Measurements from ENCODE around the gene BRD1. TPM values are rescaled to one million over a fixed set of nuclear protein-coding genes. Genes with fewer than 3 reads are reported as not detected.

The BRD1 gene
- total RNA-seq, 1 experiment from 2014 or later = 31.3 TPM

DNA sequence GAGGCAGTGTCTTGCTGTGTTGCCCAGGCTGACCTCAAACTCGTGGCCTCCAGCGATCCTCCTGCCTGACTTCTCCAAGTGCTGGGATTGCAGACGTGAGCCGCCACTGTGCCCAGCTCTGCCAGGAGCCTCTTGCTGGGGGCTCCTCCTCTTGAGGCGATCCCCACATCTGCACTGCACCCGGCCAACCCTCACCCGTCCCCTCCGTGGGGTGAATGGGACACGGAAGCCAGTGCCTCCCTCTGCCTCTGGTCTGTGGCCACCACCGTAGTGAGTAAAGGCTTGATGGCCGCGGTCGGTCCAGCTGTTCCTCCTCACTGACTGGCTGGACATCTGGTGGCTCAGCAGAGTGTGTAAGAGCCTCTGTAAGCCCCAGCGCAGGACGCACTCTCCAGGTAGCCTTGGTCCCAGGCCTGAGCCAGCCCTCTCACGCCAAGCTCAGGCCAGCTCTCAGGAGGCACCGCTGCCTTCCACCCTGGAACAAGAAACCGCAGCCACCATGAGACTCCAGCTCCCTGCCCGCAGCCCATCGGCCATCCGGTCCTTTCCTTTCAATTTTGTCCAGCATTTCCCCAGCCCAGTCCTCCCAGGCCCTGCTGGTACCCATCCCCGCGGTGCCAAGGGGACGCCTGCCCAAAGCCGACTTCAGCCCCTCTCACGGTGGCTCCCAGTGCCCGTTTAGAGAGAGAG is 100.3 kb downstream of the BRD1 start (continued):
- TF ChIP-seq, protein P1, sequence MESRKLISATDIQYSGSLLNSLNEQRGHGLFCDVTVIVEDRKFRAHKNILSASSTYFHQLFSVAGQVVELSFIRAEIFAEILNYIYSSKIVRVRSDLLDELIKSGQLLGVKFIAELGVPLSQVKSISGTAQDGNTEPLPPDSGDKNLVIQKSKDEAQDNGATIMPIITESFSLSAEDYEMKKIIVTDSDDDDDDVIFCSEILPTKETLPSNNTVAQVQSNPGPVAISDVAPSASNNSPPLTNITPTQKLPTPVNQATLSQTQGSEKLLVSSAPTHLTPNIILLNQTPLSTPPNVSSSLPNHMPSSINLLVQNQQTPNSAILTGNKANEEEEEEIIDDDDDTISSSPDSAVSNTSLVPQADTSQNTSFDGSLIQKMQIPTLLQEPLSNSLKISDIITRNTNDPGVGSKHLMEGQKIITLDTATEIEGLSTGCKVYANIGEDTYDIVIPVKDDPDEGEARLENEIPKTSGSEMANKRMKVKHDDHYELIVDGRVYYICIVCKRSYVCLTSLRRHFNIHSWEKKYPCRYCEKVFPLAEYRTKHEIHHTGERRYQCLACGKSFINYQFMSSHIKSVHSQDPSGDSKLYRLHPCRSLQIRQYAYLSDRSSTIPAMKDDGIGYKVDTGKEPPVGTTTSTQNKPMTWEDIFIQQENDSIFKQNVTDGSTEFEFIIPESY (IDR thresholded peaks at IDR 0.05; ENCODE audit: extremely low read depth, insufficient replicate concordance, low read length) = no peak
- TF ChIP-seq FOSL1 (IDR thresholded peaks at IDR 0.05; ENCODE audit: low read depth) = no peak
- TF ChIP-seq EZH2 (IDR thresholded peaks at IDR 0.05) = no peak
- no peak for TF ChIP-seq EGR1 (IDR thresholded peaks at IDR 0.05; ENCODE audit: low read depth)
- TF ChIP-seq SRF (IDR thresholded peaks at IDR 0.05; ENCODE audit: low read depth) = no peak
- TF ChIP-seq SP1 (IDR thresholded peaks at IDR 0.05; ENCODE audit: low read depth) = no peak
- TF ChIP-seq YY1 (IDR thresholded peaks at IDR 0.05; ENCODE audit: extremely low read depth, insufficient replicate concordance, low read depth, low read length) = no peak
- TF ChIP-seq RAD21 (IDR thresholded peaks at IDR 0.05; ENCODE audit: low read depth) = no peak
- no peak for TF ChIP-seq JUND (IDR thresholded peaks at IDR 0.05)
- TF ChIP-seq, protein P2, sequence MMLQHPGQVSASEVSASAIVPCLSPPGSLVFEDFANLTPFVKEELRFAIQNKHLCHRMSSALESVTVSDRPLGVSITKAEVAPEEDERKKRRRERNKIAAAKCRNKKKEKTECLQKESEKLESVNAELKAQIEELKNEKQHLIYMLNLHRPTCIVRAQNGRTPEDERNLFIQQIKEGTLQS (IDR thresholded peaks at IDR 0.05) = no peak
- no peak for TF ChIP-seq SIN3A (IDR thresholded peaks at IDR 0.05; ENCODE audit: low read depth)
- TF ChIP-seq ZFX (IDR thresholded peaks at IDR 0.05) = no peak
- TF ChIP-seq CEBPB (IDR thresholded peaks at IDR 0.05; ENCODE audit: low read depth) = no peak

DNA sequence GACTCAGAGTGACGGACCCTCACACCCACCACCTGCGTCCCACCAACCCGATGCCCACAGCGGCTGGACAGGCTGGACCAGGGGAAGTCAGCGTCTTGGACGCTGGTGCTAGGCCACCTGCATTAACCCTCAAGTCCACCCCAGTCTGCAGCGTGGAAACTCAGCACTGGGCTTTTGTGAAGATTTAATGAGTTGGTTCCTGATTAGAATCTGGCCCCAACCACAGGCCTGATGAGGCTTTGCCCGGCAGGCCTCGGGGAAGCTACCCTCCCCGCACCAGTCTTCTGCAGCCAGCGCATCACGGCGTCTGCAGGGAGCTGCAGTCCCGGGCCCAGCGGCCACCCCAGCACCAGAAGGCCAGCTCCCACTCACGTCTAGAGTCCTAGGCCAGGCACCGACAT is 101.0 kb downstream of the BRD1 start:
- CTCF ChIA-PET = no interaction called here
- H3K79me2 ChIP-seq (ENCODE audit: insufficient read depth, low read length) = no peaks in the 10 kb centered on the region
- intact Hi-C loops (cut with micrococcal nuclease) = loop anchor here (5.0 kb wide), 1 partner anchor 409 kb away; no protein-coding TSS in a partner anchor

More for the DNA sequence above, 101.0 kb downstream of the BRD1 start:
- TF ChIP-seq POLR2A (IDR thresholded peaks at IDR 0.05; ENCODE audit: borderline replicate concordance, extremely low read depth, insufficient read depth, insufficient read length) = no peak
- TF ChIP-seq JUND (IDR thresholded peaks at IDR 0.05) = no peak
- no peak for TF ChIP-seq POLR2AphosphoS5 (IDR thresholded peaks at IDR 0.05; ENCODE audit: low read depth, low read length)
- TF ChIP-seq ZNF274 (IDR thresholded peaks at IDR 0.05; ENCODE audit: low read depth, low read length) = no peak
- TF ChIP-seq RAD21 (IDR thresholded peaks at IDR 0.05; ENCODE audit: low read depth) = no peak
- TF ChIP-seq, protein P2 (IDR thresholded peaks at IDR 0.05) = no peak
- TF ChIP-seq CEBPB (IDR thresholded peaks at IDR 0.05; ENCODE audit: low read depth) = no peak
- no peak for TF ChIP-seq SIN3A (IDR thresholded peaks at IDR 0.05; ENCODE audit: low read depth)
- H3K4me3 ChIP-seq (replicated peaks in 1 of 2; ENCODE audit: low read depth in 1 of 2, low read length in 2 of 2) = no peak overlapping the region
- DNase-seq (ENCODE audit: low read depth, low spot score) = no peak
- no peaks in the 10 kb centered on the region for H3K9me3 ChIP-seq (ENCODE audit: control insufficient read depth in 1 of 2, insufficient read depth in 1 of 2, low read depth in 1 of 2, low read length in 2 of 2)
- no peaks in the 10 kb centered on the region for H3K9me2 ChIP-seq (ENCODE audit: insufficient read depth)
- no peaks in the 10 kb centered on the region for H3K4me1 ChIP-seq (ENCODE audit: control insufficient read depth in 1 of 2, insufficient read depth in 2 of 2, low read length in 2 of 2)
- H3K9ac ChIP-seq (ENCODE audit: low read length) = no peak overlapping the region
- no TSS peak for BruUV-seq (replicated peaks)
- H3K27me3 ChIP-seq (ENCODE audit: insufficient read depth, low read length) = peaks cover 68% of the 10 kb centered on the region
- ATAC-seq = no peak
- POLR2A ChIA-PET = no interaction called here
- no peaks in the 10 kb centered on the region for H3K36me3 ChIP-seq (ENCODE audit: control insufficient read depth in 1 of 2, insufficient read depth in 2 of 2, low read length in 2 of 2)
- RAD21 ChIA-PET (ENCODE audit: low non-redundant PET in 1 of 2, low total read pairs in 2 of 2, uncharacterized antibody in 2 of 2, unreplicated experiment in 2 of 2) = no interaction called here
- H3K27ac ChIP-seq (ENCODE audit: low read depth, low read length) = no peak overlapping the region
- no peaks in the 10 kb centered on the region for H4K20me1 ChIP-seq (ENCODE audit: insufficient read depth)
- H3K4me2 ChIP-seq (ENCODE audit: low read length) = no peak overlapping the region
- H2AFZ ChIP-seq (ENCODE audit: low read depth, low read length, poor library complexity, severe bottlenecking) = no peak overlapping the region
